HS-5 (cell line): Measurements from ENCODE around the gene TAF11.
"Not testable (repeated sequence)": the region's sequence is repeated elsewhere in the genome, so short reads cannot be mapped to it uniquely, and the experiment has no call there.

Source experiments
- DNase-seq: peaks from one replicate; pipeline ENCODE4 v3.0.0-alpha.2; 2012; ENCODE audit warnings: low read depth

The TAF11 gene

DNA sequence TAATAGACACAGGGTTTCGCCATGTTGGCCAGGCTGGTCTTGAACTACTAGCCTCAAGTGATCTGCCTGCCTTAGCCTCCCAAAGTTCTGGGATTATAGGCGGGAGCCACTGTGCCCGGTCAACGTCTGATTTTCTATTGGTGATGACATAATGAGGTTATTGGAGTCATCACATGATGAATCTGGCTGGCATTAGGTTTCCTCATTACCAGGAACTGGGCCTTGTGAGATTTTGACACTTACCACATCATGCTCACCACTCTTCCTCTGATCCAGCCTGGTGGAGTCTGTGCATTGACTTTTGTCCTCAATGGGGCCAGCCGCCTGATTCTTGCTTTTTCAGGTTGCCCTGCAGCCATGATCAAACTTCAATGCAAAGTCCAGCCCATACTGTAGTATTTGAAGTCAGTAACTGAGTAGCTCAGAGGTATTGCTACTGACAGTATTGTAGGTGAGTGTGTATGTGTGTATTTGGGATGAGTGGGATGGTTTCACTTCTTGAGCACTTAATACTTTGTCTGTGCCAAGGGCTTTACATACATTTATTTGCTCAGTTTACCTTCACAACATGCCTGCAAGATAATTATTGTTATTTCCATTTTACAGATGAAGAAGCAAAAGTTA lies 17.3 kb upstream of the TAF11 start:
- DNase-seq = no peak

DNA sequence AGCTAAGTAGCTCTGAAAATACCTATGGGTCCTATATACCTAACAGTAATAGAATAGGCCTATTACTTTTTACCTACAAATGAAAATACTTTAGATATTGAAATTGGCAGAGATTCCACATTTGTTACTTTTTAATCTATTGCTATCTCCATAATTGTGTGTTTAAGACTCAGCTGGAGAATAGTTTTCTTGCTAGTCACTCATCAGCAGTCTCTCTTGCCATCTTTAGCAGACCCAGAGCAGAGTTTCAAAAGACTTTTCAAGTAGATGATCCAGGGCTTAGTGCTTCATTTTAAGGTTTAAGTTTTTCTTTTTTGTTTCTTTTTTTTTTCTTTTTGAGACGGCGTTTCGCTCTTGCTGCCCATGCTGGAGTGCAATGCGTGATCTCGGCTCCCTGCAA lies 14.1 kb upstream of the TAF11 start:
- DNase-seq = no peak

DNA sequence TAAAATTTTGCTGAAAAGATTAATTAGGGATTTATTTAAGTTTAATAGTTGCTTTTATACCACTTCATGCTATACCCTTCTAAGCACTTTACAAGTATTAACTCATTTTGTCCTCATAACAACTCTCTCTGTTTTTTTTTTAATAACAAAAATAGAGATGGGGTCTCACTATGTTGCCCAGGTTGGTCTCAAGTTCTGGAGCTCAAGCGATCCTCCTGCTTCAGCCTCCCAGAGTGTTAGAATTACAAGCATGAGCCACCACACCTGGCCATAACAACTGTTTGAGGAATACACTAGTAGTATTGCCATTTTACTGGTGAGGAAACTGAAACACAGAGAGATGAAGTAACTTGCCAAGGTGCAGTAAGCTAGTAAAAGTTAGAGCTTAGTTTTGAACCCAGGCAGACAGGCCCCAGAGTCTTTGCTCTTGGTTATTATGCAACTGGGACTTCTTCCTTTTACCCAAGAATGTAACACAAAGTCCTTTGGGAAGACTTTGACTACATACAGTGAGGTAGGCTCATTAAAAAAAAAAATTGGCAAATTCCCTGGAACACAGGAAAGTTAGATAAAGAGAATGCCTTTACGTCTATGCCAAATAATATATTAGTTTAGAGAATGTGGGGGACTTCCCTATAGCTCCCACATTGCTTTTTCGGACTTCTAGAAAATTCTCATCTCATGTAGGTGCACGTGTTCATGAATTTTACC lies 12.6 kb upstream of the TAF11 start:
- no peak for DNase-seq

DNA sequence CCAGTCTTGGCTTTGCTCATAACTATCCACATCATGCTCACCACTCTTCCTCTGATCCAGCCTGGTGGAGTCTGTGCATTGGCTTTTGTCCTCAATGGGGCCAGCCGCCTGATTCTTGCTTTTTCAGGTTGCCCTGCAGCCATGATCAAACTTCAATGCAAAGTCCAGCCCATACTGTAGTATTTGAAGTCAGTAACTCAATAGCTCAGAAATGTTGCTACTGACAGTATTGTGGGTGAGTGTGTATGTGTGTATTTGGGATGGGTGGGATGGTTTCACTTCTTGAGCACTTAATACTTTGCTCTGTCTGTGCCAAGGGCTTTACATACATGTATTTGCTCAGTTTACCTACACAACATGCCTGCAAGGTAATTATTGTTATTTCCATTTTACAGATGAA lies 11.9 kb upstream of the TAF11 start:
- not testable (repeated sequence) for DNase-seq

DNA sequence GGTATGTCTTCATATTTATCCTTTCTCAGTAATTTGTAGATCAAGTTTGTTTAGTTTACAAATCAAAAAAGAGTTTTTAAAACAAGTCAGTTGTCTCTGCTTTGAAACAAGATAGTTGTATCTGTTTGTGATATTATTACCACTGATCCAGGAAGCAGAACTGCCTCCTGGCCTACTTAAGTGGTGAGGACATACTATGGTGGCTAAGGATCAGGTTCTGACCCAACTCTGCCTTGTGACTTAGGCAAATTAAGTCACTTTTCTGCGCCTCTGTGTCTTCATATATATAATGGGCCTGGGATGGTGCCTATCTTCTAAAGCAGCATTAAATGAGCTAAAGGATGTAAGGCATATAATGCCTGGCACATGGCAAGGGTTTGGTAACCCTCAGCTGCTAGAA lies 9.9 kb upstream of the TAF11 start:
- DNase-seq = no peak

DNA sequence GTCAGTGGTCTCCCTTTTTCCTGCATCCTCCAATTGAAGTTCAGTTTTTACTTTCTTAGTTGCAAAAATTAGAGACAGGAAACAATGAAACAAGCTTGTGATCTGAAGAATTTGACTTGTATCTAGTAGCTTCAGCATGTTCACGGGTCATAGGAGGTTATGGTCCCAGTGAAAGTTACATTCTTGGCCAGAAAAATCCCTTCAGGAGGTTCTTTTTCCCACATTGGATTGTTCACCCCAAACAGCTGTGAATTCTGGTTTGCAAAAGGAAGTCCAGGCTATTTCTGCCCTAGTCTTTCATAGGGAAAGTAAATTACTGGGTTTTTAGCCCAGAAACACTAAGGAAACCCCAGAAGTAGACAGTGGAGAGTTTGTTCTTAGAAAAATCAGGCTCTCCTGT lies 9.3 kb upstream of the TAF11 start:
- DNase-seq = no peak

DNA sequence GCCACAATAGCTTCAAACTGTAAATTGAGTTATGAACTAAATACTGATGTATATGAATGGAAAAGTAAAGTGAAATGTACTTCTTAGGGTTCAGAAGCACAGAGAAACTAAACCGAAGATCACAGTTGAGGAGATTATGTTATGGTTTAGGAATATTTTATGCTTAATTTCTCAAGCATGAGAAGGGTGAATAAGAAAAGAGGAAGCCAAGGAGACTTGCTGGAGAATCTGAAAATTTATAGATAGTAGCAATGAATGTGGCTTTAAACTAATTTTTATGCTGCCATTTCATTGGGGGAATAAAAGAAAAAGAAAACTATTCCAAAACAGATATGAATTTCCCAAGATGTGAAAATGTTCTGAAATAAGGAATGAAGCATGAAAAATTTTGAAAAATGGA lies 6.9 kb upstream of the TAF11 start:
- no peak for DNase-seq

DNA sequence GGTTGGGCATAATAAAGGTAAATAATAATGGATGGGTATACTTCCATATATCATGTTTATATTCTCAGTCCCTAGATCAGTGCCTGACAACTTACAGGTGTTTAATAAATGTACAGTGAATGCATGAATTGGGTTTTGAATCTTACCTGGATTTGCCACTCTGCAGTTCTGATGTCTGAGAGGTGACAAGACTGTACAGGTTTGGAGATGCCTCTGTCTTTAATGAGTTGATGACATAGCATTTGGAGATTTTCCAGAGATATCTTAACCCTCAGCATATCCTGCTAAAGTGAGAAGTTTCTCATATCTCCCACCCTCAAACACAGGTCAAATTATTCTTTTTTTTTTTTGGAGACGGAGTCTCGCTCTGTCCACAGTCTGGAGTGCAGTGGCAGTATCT lies 3.5 kb upstream of the TAF11 start:
- DNase-seq = no peak

DNA sequence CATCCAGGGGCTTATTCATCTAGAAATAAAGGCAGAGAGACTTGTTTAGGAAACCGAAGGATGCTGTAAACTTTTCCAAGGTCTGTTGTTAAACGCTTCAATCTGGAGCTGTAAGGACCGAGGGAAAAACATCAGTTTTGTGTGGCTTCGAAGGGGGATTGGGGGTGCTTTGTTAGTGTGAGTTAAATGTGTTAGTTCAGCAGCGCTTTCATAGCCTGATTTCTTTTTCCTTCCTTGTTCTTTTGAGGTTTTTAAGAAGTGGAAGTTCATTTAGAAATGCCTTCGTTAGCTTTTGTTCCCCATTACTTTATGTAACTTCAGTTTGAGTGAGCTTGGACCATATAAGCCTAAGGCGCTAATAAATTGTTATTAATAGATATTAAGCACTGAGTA lies 2.7 kb upstream of the TAF11 start:
- no peak for DNase-seq

DNA sequence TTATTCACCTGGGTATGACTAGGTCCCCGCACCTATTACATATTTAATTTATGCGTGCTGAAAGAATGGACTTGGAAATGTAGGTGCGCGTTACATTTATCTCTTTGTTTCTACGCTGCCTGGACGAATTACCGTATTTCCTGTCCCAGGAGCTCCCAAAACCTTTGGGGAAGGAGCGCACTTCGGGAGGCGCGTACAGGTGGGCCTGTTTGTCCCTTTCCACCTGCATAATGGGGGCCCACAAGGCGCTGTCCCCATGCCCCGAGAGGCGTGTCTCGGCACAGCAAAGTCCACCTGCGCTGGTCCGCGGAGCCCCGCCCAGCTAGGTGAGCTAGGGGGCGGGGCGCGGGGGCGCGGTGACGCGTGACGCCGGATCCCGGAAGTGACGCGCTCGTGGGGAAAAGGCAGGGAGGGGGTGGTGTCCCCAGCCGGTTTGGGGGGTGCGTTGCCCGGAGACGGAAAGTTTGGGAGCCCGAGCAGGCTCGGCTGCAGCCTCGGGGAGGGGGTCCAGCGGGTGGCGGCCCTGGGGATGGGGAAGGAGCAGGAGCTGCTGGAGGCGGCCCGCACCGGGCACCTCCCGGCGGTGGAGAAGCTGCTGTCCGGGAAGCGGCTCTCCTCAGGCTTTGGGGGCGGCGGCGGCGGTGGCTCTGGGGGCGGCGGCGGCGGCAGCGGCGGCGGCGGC lies 1.2 kb upstream of the TAF11 start, which contains the start of gene ANKS1A:
TSS of gene ANKS1A (plus strand) at position 382 of the 682 bp plus-strand sequence. CDS start at position 530, 148 bp downstream.
- DNase-seq = no peak

DNA sequence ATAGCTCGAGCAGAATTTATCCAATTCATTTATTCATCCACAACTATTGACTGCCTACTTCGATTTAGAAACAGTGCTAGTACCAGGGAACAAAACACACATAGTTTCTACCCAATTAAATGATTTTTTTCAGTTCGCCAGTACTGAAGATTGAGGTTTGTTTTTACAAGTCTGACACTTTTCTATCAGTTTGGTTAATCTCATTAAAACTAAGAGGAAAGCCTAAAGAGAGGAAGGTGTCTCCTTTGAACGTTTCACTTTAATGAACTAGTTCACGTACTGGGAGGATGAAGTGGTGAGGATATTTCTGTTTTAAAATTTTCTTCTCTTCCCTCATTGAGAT lies 643 bp upstream of the TAF11 start:
- no peak for DNase-seq

DNA sequence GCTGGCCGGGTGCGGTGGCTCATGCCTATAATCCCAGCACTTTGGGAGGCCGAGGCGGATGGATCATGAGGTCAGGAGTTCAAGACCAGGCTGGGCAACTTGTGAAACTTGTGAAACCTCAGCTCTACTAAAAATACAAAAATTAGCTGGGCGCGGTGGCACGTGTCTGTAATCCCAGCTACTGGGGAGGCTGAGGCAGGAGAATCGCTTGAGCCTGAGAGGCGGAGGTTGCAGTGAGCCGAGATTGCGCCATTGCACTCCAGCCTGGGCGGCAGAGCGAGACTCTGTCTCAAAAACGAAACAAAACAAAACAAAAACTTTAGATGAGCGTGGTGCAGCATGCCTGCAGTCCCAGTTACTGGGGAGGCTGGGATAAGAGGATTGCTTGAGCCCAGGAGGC lies 2.0 kb downstream of the TAF11 start:
- not testable (repeated sequence) for DNase-seq

DNA sequence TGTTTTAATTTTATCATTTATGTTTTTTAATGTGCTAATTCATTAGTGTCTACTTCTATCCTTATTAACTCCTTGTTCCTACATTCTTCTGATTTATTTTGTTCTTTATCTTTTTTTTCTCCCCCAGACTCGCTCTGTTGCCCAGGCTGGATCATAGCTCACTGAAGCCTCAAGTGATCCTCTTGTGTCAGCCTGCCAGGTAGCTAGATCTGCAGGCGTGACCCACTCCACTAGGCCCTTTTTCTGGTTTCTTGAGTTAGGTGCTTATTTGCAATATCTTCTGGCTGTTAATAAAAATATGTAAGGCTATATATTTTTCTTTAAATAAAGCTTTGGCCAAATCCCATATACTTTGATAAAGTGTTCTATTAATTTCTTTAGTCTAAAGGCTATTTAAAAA lies 2.8 kb downstream of the TAF11 start:
- DNase-seq = no peak

DNA sequence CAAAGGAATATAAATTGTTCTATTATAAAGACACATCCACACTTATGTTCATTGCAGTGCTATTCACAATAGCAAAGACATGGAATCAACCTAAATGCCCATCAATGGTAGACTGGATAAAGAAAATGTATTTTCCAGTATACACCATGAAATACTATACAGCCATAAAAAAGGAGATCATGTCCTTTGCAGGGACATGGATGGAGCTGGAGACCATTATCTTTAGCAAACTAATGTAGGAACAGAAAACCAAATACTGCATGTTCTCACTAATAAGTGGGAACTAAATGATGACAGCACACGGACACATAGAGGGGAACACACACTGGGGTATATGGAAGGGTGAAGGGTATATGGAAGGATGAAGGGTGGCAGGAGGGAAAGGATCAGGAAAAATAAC lies 3.8 kb downstream of the TAF11 start:
- DNase-seq = not testable (repeated sequence)

DNA sequence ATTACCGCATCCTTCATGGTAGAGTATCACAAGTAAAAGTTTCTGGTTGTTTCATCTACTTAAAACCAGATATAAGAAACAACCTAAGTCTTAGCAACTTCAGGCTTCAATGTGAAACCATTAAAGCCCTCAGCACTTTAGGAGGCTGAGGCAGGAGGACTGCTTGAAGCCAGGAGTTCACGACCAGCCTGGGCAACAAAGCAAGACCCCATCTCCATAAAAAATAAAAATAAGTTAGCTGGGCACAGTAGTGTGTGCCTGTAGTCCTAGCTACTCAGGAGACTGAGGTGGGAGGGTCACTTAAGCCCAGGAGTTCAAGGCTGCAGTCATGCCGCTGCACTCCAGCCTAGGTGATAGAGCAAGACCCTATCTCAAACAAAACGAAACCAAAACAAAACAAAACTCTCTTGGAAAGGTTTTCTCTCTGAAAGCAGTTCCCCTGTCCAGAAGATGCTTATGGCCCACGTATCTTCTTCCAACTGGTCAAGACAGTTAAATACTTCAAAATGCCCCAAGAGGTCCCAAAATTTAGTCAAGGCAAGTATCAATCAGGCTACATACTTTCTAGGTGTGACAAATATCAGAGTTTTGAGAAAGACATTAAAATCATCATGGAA lies 9.9 kb downstream of the TAF11 start:
- DNase-seq = no peak

DNA sequence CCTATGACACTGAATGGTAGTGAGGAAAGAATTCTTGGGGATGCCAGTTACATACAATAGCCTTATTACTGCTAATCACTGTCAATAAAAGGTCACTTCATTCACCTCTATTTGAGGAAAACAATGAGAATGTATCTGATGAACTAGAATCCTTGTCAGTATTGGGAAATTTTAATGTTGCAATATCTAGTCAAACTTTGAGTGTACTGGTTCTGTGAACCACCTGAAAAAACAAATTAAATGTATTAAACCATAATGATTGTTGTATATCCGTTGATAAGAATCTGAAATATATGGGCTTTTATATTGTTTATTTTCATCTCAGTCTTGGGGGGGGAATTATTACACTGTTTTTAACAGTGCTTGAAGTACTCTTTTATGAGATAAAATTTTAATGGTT lies 10.6 kb downstream of the TAF11 start:
- no peak for DNase-seq

DNA sequence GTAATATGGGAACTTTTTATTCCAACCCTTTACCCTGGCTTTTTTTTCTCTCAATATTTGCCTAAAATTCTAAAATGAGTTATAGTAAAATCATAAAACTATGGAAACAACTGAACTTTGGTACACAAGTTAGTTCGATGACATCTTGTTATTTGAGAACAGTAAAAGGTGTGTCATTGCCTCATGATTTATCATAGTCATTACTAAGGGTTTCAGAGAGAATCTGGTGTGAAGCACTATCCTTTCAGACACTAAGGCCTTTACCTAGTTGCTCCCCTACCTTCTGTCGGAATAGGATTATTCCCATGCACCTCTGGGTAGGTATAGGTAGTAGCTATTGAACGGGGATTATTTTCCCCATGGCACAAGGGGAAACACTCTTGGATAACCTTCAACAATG lies 11.4 kb downstream of the TAF11 start:
- DNase-seq = no peak

DNA sequence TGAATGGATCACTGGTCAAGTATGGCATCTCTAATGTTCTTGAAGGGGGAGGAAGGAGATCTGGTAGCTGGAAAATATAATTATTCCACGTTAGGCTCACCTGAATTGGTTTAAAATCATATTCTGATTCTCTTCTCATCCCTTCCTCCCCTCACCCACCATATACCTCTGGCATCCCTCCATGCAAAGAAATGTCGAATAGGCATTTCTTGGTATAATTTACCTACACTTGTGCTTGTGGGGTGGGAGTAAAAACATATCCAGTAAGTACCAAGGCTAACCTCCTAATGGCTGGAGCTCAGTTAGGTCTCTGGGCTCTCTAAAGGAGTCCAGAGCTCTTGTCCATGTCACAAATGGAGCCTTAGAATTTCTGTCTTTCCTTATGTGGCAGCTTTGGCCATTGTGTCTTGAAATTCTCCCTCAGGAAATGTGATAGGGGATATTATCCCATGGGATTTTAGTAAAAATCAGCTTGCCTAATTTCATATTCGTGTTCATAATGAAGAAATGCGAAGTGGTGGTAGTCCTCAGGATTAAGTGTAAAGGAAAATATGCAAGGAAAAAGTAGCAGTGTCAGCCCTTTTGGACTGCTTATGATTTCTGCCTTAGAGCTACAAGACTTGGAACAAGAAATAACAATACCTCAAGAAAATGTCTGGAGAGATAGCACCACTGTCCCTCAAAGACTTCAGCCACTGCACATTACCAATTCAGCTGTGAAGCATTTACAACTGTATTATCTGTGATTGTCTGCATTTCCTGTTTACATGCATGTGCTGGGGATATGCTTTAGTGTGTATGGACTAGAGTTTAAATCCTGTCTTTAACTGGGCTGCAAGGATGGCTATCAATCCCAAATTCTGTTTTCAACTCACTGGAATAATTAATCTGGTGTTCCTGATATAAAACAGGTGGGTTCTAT lies 12.3 kb downstream of the TAF11 start:
- DNase-seq = no peak

DNA sequence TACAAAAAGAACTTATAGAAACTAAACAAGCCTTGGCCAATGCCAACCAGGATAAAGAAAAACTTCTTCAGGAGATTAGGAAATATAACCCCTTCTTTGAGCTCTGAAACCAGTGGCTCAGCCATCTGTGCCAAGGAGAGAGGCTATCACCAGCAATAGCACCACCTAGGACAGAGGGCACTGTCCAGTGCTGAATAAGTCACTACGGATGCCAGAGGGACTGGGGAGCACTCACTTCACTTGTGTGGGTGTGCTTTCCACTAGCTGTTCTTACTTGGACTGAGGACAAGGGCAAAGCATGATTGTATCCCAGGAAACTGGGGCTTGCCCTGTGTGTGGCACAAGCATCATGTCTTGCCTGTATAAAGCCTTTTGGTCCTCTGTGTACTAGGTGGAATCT lies 15.5 kb downstream of the TAF11 start:
- no peak for DNase-seq

DNA sequence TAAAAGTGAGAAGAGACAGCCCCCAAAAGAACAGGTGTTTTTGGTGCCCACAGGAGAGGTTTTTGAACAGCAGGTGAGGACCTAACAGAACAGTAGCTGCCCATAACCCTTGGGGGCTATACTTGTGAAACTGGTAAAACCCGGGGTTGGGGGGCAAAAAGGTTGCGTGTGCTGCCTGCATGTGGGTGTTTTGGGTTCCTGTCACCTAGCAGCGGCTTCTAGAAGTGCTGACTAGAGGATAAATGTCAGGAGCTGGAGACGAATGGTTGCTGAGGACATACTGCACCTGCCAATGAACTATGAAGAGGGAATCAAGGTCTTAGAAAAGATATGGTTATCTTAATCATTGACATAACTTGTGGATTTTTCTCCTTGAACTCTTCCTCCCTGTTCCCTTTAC lies 16.0 kb downstream of the TAF11 start:
- no peak for DNase-seq

DNA sequence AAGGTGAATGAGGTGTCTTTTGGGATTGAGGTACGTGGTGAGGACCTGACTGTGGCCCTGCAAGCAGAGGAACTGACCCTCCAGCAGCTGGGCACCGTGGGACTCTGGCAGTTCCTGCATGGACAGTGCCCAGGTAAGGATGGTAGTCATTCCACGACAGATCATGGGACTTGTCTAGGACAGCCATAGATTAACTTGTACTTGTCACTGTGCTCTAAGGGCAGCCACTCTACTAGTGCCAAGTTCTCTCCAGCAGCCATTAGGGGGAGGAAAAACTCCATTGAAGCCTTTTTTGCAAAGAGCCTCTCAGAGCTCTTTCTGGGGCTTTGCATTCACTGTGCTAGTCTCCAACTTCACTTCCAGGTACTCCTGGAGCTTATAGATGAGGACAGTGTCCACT lies 20.4 kb downstream of the TAF11 start:
- no peak for DNase-seq

DNA sequence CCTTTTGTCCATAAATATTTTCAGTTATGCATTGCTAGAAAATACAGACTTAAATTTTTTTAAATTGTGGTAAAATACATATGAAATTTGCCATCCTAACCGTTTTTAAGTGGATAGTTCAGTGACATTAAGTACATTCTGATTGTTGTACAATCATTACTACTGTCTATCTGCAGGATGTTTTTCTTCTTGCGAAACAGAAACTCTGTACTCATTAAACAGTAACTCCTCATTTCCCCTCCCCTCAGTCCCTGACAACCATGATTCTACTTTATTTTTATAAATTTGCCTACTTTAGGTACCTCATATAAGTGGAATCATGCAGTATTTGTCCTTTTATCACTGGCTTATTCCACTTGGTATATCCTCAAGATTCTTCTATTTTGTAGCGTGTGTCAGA lies 21.3 kb downstream of the TAF11 start:
- DNase-seq = no peak
